ENCODE results near the gene INPP5B. TPM values are rescaled to one million over a fixed set of nuclear protein-coding genes. Genes with fewer than 3 reads are reported as not detected.

Gene INPP5B
- total and polyA plus RNA-seq, 9 of the 15 experiments (the other 6 are each of a cell fraction or from before 2014, with no cell fraction given) = 14.1 to 28.7 (median 20.9) TPM

DNA sequence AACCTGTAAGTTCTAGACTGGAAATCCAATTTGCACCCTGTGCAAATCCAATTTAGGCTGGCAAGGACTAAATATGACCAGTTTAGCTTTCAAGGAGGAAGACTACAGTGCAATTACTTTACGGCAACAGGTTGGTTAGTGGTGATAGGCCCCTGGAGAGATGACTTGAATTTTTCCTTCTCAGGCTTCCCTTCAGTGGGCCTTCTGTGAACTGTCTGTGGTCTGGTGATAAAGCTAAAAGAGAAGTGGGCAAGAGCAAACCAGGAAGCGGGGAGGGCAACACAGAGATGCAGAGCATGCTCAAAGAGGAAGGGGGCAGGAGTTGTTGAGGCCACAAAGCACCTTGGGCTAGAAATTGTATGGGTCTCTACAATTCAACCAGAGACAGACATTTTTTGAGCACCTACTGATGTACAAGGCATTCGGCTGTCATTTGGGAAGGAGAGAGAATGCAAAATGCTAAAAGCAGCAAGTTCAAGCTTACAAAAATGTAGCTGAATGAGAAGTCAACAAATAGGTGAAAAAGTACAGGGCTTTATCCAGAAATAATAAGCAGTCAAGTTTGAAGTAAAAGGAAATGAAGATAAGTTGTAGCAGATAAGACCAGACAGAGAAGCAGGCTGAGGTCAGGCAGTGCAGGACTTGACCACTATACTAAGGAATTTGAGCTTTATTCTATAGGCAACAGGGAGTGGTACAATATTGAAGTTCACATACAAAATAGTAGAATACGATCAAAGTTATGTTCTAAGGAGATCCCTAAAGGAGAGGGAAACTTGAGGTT lies 23.9 kb downstream of the INPP5B start (continued):
- TF ChIP-seq, protein P1, sequence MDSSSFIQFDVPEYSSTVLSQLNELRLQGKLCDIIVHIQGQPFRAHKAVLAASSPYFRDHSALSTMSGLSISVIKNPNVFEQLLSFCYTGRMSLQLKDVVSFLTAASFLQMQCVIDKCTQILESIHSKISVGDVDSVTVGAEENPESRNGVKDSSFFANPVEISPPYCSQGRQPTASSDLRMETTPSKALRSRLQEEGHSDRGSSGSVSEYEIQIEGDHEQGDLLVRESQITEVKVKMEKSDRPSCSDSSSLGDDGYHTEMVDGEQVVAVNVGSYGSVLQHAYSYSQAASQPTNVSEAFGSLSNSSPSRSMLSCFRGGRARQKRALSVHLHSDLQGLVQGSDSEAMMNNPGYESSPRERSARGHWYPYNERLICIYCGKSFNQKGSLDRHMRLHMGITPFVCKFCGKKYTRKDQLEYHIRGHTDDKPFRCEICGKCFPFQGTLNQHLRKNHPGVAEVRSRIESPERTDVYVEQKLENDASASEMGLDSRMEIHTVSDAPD (CRISPR knock-in tag; IDR thresholded peaks at IDR 0.05) = no peak
- TF ChIP-seq BDP1 (IDR thresholded peaks at IDR 0.05; ENCODE audit: insufficient read depth, insufficient read length) = no peak
- peak; percentile 26 for TF ChIP-seq GATA2 (CRISPR knock-in tag; IDR thresholded peaks at IDR 0.05)
- no peak for TF ChIP-seq HOXB6 (CRISPR knock-in tag; IDR thresholded peaks at IDR 0.05; ENCODE audit: borderline replicate concordance)
- TF ChIP-seq HDAC1 (IDR thresholded peaks at IDR 0.05) = peak in 1 of 2 experiments; percentile 80; a peak in 2 of 4 replicates
- TF ChIP-seq NFIC (IDR thresholded peaks at IDR 0.05) = peak; percentile 73
- TF ChIP-seq OTX1 (CRISPR knock-in tag; IDR thresholded peaks at IDR 0.05) = 0 out of 2 replicates have a peak, but pooled peaks have one; percentile 49
- 0 out of 2 replicates have a peak, but pooled peaks have one; percentile 48 for TF ChIP-seq RNF2 (IDR thresholded peaks at IDR 0.05)
- no peak for TF ChIP-seq ZNF445 (CRISPR knock-in tag; IDR thresholded peaks at IDR 0.05; ENCODE audit: low read depth)
- TF ChIP-seq ZBTB8A (IDR thresholded peaks at IDR 0.05; ENCODE audit: partially characterized antibody) = no peak
- TF ChIP-seq YBX1 (IDR thresholded peaks at IDR 0.05) = no peak
- TF ChIP-seq, protein P2, sequence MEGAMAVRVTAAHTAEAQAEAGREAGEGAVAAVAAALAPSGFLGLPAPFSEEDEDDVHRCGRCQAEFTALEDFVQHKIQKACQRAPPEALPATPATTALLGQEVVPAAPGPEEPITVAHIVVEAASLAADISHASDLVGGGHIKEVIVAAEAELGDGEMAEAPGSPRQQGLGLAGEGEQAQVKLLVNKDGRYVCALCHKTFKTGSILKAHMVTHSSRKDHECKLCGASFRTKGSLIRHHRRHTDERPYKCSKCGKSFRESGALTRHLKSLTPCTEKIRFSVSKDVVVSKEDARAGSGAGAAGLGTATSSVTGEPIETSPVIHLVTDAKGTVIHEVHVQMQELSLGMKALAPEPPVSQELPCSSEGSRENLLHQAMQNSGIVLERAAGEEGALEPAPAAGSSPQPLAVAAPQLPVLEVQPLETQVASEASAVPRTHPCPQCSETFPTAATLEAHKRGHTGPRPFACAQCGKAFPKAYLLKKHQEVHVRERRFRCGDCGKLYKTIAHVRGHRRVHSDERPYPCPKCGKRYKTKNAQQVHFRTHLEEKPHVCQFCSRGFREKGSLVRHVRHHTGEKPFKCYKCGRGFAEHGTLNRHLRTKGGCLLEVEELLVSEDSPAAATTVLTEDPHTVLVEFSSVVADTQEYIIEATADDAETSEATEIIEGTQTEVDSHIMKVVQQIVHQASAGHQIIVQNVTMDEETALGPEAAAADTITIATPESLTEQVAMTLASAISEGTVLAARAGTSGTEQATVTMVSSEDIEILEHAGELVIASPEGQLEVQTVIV (CRISPR knock-in tag; IDR thresholded peaks at IDR 0.05; ENCODE audit: borderline replicate concordance) = peak; percentile 89
- TF ChIP-seq ZSCAN32 (CRISPR knock-in tag; IDR thresholded peaks at IDR 0.05) = no peak
- TF ChIP-seq STAT5A (IDR thresholded peaks at IDR 0.05; ENCODE audit: borderline replicate concordance, low read length) = peak; percentile 83
- TF ChIP-seq CREM (IDR thresholded peaks at IDR 0.05; ENCODE audit: low read depth) = peak; percentile 55; the same call in 1 of the 2 replicates
- TF ChIP-seq, protein P3, sequence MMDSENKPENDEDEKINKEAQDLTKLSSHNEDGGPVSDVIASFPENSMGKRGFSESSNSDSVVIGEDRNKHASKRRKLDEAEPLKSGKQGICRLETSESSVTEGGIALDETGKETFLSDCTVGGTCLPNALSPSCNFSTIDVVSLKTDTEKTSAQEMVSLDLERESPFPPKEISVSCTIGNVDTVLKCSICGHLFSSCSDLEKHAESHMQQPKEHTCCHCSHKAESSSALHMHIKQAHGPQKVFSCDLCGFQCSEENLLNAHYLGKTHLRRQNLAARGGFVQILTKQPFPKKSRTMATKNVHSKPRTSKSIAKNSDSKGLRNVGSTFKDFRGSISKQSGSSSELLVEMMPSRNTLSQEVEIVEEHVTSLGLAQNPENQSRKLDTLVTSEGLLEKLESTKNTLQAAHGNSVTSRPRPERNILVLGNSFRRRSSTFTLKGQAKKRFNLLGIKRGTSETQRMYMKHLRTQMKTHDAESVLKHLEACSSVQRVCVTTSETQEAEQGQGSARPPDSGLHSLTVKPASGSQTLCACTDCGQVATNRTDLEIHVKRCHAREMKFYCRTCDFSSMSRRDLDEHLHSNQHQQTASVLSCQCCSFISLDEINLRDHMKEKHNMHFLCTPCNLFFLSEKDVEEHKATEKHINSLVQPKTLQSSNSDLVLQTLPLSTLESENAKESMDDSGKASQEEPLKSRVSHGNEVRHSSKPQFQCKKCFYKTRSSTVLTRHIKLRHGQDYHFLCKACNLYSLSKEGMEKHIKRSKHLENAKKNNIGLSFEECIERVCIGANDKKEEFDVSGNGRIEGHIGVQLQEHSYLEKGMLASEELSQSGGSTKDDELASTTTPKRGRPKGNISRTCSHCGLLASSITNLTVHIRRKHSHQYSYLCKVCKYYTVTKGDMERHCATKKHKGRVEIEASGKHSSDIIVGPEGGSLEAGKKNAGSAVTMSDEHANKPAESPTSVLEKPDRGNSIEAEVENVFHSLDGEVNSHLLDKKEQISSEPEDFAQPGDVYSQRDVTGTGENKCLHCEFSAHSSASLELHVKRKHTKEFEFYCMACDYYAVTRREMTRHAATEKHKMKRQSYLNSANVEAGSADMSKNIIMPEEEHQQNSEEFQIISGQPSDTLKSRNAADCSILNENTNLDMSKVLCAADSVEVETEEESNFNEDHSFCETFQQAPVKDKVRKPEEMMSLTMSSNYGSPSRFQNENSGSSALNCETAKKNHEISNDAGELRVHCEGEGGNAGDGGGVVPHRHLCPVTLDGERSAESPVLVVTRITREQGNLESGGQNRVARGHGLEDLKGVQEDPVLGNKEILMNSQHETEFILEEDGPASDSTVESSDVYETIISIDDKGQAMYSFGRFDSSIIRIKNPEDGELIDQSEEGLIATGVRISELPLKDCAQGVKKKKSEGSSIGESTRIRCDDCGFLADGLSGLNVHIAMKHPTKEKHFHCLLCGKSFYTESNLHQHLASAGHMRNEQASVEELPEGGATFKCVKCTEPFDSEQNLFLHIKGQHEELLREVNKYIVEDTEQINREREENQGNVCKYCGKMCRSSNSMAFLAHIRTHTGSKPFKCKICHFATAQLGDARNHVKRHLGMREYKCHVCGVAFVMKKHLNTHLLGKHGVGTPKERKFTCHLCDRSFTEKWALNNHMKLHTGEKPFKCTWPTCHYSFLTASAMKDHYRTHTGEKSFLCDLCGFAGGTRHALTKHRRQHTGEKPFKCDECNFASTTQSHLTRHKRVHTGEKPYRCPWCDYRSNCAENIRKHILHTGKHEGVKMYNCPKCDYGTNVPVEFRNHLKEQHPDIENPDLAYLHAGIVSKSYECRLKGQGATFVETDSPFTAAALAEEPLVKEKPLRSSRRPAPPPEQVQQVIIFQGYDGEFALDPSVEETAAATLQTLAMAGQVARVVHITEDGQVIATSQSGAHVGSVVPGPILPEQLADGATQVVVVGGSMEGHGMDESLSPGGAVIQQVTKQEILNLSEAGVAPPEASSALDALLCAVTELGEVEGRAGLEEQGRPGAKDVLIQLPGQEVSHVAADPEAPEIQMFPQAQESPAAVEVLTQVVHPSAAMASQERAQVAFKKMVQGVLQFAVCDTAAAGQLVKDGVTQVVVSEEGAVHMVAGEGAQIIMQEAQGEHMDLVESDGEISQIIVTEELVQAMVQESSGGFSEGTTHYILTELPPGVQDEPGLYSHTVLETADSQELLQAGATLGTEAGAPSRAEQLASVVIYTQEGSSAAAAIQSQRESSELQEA (IDR thresholded peaks at IDR 0.05; ENCODE audit: low read depth) = no peak
- TF ChIP-seq CAMTA2 (CRISPR knock-in tag; conservative IDR thresholded peaks at IDR 0.05) = no peak
- TF ChIP-seq FOXA1 (IDR thresholded peaks at IDR 0.05; ENCODE audit: borderline replicate concordance) = no peak

Data from K562 (cell line).